ENCODE measurements around the gene PPARD. TPM values are rescaled to one million over a fixed set of nuclear protein-coding genes. Genes with fewer than 3 reads are reported as not detected.
A peak's percentile ranks its signal among the peaks of the same experiment; 100 is the strongest.

PPARD gene
- total RNA-seq, 4 donors from 2014 or later: 23.4 to 31.4 (median 26.9) TPM

DNA sequence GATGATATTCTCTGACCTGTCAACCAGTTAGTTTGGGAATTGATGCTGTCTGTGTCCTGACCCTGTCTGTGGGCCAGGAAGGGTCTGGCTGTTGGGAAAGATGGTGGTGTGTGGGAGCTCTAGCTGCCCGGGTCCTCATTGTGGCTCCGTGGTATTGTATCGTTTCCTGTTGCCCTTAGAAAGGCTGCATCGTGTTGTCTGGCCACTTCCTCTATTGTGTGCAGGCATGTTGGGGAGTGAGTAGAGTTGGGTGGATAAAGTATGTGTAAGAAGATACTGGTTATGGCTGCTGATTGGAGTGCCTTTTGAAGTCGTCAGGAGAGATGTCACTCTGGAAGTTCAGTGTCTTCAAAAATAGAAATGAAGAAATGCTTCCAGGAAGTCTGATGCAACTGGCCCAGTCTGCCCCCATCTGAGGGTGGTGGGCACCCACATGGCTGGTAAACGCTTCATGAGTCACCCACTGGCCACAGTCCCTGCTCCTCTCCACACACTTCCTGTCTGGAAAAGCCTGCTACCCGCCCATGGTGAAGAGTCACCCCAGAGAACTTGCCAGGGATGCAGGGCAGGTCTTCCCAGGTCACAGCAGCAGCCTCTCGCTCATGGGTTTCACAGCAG, 27.9 kb downstream of the PPARD start:
- H3K9me3 ChIP-seq: no peaks in the 10 kb centered on the region
- no peaks in the 10 kb centered on the region for H3K36me3 ChIP-seq
- no peak overlapping the region for H3K4me3 ChIP-seq
- peak; percentile 83 to 85 for DNase-seq (ENCODE audit: low spot score in 2 of 2)
- 51% methylated on average over 7 of the region's 8 CpGs for WGBS
- peaks cover 40% of the 10 kb centered on the region for H3K4me1 ChIP-seq
- H3K27me3 ChIP-seq: no peaks in the 10 kb centered on the region
- peak overlapping the region; percentile 36 for H3K27ac ChIP-seq
- peak in 1 of 3 donors; percentile 73 for TF ChIP-seq POLR2AphosphoS5 (IDR thresholded peaks at IDR 0.05)
- TF ChIP-seq, protein P1, sequence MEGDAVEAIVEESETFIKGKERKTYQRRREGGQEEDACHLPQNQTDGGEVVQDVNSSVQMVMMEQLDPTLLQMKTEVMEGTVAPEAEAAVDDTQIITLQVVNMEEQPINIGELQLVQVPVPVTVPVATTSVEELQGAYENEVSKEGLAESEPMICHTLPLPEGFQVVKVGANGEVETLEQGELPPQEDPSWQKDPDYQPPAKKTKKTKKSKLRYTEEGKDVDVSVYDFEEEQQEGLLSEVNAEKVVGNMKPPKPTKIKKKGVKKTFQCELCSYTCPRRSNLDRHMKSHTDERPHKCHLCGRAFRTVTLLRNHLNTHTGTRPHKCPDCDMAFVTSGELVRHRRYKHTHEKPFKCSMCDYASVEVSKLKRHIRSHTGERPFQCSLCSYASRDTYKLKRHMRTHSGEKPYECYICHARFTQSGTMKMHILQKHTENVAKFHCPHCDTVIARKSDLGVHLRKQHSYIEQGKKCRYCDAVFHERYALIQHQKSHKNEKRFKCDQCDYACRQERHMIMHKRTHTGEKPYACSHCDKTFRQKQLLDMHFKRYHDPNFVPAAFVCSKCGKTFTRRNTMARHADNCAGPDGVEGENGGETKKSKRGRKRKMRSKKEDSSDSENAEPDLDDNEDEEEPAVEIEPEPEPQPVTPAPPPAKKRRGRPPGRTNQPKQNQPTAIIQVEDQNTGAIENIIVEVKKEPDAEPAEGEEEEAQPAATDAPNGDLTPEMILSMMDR (IDR thresholded peaks at IDR 0.05): no peak
- TF ChIP-seq POLR2A (IDR thresholded peaks at IDR 0.05): no peak
- TF ChIP-seq EP300 (IDR thresholded peaks at IDR 0.05): no peak

DNA sequence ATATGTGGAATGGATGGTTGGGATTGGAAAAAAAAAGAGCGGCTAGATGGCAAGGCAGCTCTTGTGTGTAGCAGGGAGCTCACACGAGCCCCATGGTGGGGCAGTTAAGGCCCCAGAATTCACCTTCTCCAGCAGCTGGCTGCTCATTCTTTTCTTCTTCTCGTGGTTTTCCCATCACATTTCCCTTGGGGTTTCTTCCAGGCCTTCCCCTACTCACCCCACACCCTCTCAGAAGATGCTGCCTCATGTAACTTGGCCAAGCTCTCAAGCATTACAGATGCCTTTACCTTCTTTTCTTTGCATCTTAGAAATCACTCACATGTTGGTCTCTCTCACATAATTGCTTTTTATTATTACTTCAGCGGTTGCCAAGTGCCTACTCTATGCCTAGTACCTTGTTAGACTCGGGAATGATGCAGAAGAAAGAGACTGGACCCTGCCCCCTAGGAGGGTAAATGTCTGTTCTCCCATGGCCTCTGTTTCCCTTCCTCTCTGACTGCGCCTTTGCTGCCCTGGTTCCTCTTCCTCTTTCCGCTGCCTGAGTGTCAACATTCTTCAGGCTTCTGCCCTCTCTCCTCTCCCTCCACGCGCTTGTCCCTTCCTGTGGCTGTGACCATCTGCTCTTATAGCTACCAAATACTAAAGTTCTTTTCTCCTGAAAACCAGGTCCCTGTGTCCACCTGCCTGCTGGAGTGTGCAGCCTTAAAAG, 28.6 kb downstream of the PPARD start:
- Histone ChIP-seq H3K27me3 (no peaks in the 10 kb centered on the region), H3K27ac (no peak overlapping the region), H3K4me1 (peaks cover 40% of the 10 kb centered on the region), H3K4me3 (no peak overlapping the region), H3K9me3 (no peaks in the 10 kb centered on the region), H3K36me3 (no peaks in the 10 kb centered on the region)
- TF ChIP-seq, protein P1 (IDR thresholded peaks at IDR 0.05): no peak
- no peak for TF ChIP-seq EP300 (IDR thresholded peaks at IDR 0.05)
- no peak for TF ChIP-seq POLR2A (IDR thresholded peaks at IDR 0.05)
- no peak for TF ChIP-seq POLR2AphosphoS5 (IDR thresholded peaks at IDR 0.05)
- no peak for DNase-seq (ENCODE audit: low spot score in 2 of 2)
- 75% methylated on average over 9 of the region's 9 CpGs for WGBS

DNA sequence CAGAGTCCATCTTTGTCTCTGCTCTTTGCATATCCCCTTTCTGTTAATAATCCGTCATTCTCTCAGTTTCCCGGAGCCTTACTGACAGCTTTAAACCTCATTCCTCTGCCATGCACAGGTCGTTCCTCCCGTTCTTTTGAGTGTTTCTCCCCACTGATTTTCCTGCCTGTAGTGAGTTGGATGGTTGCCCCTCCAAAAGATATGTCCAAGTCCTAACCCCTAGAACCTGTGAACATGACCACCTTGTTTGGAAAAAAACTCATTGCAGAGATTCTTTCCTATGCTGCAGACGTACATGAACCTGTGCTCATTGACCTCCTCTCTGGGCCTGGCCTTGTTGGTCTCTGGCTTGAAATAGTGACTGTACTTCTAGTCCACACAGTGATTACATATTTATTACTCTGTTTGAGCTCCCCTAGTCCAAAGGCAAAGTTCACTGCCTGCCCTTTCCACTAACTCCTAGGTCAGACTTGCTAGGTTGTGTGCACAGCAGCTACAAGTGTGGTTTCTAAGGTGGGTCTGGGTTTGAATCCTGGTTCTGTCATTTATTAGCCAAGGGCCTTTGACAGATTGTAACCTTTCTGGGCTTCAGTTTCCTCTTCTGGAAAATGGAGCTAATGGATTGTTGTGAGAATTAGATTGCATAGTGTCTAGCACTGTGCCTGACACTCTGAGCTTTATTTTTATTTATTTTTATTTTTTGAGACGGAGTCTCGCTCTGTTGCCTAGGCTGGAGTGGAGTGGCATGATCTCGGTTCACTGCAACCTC, 29.3 kb downstream of the PPARD start:
- no peaks in the 10 kb centered on the region for H3K27me3 ChIP-seq
- DNase-seq (ENCODE audit: low spot score in 2 of 2): no peak
- H3K36me3 ChIP-seq: no peaks in the 10 kb centered on the region
- peaks cover 40% of the 10 kb centered on the region for H3K4me1 ChIP-seq
- H3K4me3 ChIP-seq: no peak overlapping the region
- H3K9me3 ChIP-seq: no peaks in the 10 kb centered on the region
- WGBS: 90% methylated on average over 8 of the region's 8 CpGs
- TF ChIP-seq EP300 (IDR thresholded peaks at IDR 0.05) (no peak), POLR2A (IDR thresholded peaks at IDR 0.05) (no peak), POLR2AphosphoS5 (IDR thresholded peaks at IDR 0.05) (no peak)
- TF ChIP-seq, protein P1 (IDR thresholded peaks at IDR 0.05): no peak
- no peak overlapping the region for H3K27ac ChIP-seq

DNA sequence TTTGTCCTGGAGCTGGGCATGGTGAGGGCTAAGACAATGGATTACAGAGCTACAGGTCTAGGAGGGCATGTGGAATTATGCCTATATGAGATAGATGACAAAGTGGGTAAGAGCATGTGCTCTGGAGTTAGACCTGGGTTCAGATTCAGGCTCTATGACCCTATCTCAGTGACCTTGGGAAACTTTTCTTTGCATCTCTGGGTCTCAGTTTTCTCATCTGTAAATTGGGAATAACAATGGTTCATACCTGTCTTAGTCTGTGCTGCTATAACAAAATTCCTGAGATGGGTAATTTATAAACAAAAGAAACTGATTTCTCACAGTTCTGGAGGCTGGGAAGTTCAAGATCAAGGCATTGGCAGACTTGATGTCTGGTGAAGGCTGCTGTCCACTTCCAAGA, 30.3 kb downstream of the PPARD start:
- Histone ChIP-seq H3K4me3 (no peak overlapping the region), H3K27me3 (no peaks in the 10 kb centered on the region), H3K4me1 (peaks cover 37% of the 10 kb centered on the region), H3K27ac (no peak overlapping the region), H3K9me3 (no peaks in the 10 kb centered on the region), H3K36me3 (no peaks in the 10 kb centered on the region)
- TF ChIP-seq POLR2A (IDR thresholded peaks at IDR 0.05): no peak
- no peak for TF ChIP-seq POLR2AphosphoS5 (IDR thresholded peaks at IDR 0.05)
- TF ChIP-seq, protein P1 (IDR thresholded peaks at IDR 0.05): no peak
- TF ChIP-seq EP300 (IDR thresholded peaks at IDR 0.05): no peak
- DNase-seq (ENCODE audit: low spot score in 2 of 2): no peak

DNA sequence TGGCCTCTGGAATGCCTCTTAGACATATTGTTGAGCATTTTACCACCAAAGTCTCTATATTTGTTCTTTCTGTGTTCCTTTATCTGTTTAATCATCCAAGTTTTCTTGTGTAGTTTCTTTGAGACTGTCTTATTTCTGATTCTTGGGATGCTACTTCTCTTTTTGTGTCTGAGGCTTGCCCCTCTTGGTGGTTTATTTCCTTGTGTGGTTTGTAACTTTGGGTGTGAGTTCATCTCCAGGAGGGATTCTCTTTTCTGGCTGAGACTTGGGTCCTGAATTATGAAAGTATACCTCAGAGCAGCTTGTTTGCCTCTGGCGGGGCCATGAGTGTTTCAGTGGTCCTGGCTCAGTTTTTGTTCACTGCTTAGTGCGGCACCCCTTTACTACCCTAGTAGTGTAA, 33.9 kb downstream of the PPARD start:
- Histone ChIP-seq H3K4me3 (no peak overlapping the region), H3K27me3 (no peaks in the 10 kb centered on the region), H3K9me3 (no peaks in the 10 kb centered on the region), H3K4me1 (peaks cover 2% of the 10 kb centered on the region), H3K27ac (no peak overlapping the region), H3K36me3 (no peaks in the 10 kb centered on the region)
- 94% methylated on average over 2 of the region's 2 CpGs for WGBS
- TF ChIP-seq EP300 (IDR thresholded peaks at IDR 0.05) (no peak), POLR2AphosphoS5 (IDR thresholded peaks at IDR 0.05) (no peak), POLR2A (IDR thresholded peaks at IDR 0.05) (no peak)
- TF ChIP-seq, protein P1 (IDR thresholded peaks at IDR 0.05): no peak
- DNase-seq (ENCODE audit: low spot score in 2 of 2): no peak

Measured in suprapubic skin (tissue), 4 donors.